ENCODE data around the gene TMEM14B.

DNA sequence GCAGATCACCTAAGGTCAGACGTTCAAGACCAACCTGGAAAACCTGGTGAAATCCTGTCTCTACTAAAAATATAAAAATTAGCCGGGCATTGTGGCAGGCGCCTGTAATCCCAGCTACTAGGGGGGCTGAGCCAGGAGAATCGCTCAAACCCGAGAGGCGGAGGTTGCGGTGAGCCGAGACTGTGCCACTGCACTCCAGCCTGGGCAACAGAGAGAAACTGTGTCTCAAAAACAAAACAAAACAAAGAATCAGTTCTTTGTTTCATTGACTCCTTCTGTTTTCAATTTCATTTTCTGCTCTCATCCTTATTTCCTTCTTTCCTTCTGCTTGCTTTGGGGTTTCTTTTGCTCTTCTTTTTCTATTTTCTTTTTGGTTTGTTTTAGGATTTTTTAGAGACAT lies 33.6 kb upstream of the TMEM14B start:
- TF ChIP-seq, protein P1, sequence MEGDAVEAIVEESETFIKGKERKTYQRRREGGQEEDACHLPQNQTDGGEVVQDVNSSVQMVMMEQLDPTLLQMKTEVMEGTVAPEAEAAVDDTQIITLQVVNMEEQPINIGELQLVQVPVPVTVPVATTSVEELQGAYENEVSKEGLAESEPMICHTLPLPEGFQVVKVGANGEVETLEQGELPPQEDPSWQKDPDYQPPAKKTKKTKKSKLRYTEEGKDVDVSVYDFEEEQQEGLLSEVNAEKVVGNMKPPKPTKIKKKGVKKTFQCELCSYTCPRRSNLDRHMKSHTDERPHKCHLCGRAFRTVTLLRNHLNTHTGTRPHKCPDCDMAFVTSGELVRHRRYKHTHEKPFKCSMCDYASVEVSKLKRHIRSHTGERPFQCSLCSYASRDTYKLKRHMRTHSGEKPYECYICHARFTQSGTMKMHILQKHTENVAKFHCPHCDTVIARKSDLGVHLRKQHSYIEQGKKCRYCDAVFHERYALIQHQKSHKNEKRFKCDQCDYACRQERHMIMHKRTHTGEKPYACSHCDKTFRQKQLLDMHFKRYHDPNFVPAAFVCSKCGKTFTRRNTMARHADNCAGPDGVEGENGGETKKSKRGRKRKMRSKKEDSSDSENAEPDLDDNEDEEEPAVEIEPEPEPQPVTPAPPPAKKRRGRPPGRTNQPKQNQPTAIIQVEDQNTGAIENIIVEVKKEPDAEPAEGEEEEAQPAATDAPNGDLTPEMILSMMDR (IDR thresholded peaks at IDR 0.05; ENCODE audit: low read depth, low read length, missing input control): no peak
- TF ChIP-seq GABPA (IDR thresholded peaks at IDR 0.05 in 1 of 2, conservative IDR thresholded peaks at IDR 0.05 in 1 of 2) (no peak), TAF1 (conservative IDR thresholded peaks at IDR 0.05) (no peak), SP1 (IDR thresholded peaks at IDR 0.05) (no peak), JUND (IDR thresholded peaks at IDR 0.05) (no peak)
